ENCODE results near the gene NUP98.

DNA sequence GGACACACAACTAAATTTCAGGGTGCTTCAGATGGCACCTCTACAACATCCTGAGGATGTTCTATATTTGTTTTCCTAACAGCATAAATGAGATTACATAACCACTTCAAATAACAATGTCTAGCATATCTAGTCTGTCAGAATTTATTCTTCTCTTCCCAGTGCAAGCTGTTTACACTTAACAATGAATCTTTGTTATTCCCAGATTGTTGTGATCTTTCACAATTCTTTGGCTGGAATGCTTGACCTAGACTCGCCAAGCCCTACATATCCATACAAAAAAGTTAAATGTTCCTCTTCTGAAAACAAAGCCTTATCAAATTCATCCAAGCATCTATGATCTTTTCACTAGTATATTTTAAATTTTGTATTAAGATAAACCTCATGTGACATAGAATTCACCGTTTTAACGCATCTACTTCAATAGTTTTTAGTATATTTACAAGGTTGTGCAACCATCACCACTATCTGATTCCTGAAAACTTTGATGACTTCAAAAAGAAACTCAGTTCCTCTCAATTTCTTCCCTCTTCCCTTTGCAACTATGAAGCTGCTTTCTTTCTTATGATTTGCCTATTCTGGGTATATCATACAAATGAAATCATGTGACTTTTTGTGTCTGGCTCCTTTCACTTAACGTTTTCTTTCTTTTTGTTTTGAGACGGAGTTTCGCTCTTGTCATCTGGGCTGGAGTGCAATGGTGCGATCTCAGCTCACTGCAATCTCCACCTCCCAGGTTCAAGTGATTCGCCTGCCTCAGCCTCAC, 64.5 kb downstream of the NUP98 start:
- TF ChIP-seq SUZ12 (IDR thresholded peaks at IDR 0.05; ENCODE audit: unreplicated experiment): no peak
- TF ChIP-seq, protein P1, sequence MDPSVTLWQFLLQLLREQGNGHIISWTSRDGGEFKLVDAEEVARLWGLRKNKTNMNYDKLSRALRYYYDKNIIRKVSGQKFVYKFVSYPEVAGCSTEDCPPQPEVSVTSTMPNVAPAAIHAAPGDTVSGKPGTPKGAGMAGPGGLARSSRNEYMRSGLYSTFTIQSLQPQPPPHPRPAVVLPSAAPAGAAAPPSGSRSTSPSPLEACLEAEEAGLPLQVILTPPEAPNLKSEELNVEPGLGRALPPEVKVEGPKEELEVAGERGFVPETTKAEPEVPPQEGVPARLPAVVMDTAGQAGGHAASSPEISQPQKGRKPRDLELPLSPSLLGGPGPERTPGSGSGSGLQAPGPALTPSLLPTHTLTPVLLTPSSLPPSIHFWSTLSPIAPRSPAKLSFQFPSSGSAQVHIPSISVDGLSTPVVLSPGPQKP (IDR thresholded peaks at IDR 0.05; ENCODE audit: low read depth, low read length): no peak
- TF ChIP-seq SMC3 (IDR thresholded peaks at IDR 0.05; ENCODE audit: borderline replicate concordance, low read length): no peak
- TF ChIP-seq, protein P2, sequence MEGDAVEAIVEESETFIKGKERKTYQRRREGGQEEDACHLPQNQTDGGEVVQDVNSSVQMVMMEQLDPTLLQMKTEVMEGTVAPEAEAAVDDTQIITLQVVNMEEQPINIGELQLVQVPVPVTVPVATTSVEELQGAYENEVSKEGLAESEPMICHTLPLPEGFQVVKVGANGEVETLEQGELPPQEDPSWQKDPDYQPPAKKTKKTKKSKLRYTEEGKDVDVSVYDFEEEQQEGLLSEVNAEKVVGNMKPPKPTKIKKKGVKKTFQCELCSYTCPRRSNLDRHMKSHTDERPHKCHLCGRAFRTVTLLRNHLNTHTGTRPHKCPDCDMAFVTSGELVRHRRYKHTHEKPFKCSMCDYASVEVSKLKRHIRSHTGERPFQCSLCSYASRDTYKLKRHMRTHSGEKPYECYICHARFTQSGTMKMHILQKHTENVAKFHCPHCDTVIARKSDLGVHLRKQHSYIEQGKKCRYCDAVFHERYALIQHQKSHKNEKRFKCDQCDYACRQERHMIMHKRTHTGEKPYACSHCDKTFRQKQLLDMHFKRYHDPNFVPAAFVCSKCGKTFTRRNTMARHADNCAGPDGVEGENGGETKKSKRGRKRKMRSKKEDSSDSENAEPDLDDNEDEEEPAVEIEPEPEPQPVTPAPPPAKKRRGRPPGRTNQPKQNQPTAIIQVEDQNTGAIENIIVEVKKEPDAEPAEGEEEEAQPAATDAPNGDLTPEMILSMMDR (IDR thresholded peaks at IDR 0.05 in 2 of 3, conservative IDR thresholded peaks at IDR 0.05 in 1 of 3; ENCODE audit: control insufficient read depth in 2 of 3, extremely low read depth in 1 of 3, insufficient read depth in 1 of 3, low read depth in 3 of 3, low read length in 3 of 3): no peak
- no peak for TF ChIP-seq ZSCAN29 (IDR thresholded peaks at IDR 0.05)
- TF ChIP-seq BHLHE40 (IDR thresholded peaks at IDR 0.05; ENCODE audit: borderline replicate concordance in 1 of 2, low read depth in 2 of 2, low read length in 1 of 2): no peak
- no peak for TF ChIP-seq EP300 (IDR thresholded peaks at IDR 0.05; ENCODE audit: borderline replicate concordance in 1 of 2, control insufficient read depth in 1 of 2, low read depth in 2 of 2, low read length in 2 of 2)
- no peak for TF ChIP-seq NR2F1 (conservative IDR thresholded peaks at IDR 0.05)
- TF ChIP-seq, protein P3, sequence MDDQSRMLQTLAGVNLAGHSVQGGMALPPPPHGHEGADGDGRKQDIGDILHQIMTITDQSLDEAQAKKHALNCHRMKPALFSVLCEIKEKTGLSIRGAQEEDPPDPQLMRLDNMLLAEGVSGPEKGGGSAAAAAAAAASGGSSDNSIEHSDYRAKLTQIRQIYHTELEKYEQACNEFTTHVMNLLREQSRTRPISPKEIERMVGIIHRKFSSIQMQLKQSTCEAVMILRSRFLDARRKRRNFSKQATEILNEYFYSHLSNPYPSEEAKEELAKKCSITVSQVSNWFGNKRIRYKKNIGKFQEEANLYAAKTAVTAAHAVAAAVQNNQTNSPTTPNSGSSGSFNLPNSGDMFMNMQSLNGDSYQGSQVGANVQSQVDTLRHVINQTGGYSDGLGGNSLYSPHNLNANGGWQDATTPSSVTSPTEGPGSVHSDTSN (IDR thresholded peaks at IDR 0.05; ENCODE audit: insufficient replicate concordance, low read depth, low read length): no peak
- TF ChIP-seq ZNF274 (IDR thresholded peaks at IDR 0.05; ENCODE audit: insufficient read depth, insufficient read length): no peak
- TF ChIP-seq, protein P4, sequence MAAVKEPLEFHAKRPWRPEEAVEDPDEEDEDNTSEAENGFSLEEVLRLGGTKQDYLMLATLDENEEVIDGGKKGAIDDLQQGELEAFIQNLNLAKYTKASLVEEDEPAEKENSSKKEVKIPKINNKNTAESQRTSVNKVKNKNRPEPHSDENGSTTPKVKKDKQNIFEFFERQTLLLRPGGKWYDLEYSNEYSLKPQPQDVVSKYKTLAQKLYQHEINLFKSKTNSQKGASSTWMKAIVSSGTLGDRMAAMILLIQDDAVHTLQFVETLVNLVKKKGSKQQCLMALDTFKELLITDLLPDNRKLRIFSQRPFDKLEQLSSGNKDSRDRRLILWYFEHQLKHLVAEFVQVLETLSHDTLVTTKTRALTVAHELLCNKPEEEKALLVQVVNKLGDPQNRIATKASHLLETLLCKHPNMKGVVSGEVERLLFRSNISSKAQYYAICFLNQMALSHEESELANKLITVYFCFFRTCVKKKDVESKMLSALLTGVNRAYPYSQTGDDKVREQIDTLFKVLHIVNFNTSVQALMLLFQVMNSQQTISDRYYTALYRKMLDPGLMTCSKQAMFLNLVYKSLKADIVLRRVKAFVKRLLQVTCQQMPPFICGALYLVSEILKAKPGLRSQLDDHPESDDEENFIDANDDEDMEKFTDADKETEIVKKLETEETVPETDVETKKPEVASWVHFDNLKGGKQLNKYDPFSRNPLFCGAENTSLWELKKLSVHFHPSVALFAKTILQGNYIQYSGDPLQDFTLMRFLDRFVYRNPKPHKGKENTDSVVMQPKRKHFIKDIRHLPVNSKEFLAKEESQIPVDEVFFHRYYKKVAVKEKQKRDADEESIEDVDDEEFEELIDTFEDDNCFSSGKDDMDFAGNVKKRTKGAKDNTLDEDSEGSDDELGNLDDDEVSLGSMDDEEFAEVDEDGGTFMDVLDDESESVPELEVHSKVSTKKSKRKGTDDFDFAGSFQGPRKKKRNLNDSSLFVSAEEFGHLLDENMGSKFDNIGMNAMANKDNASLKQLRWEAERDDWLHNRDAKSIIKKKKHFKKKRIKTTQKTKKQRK (IDR thresholded peaks at IDR 0.05; ENCODE audit: low read depth, low read length): no peak
- TF ChIP-seq RAD21 (IDR thresholded peaks at IDR 0.05; ENCODE audit: insufficient read depth, low read depth, low read length): no peak
- TF ChIP-seq CEBPB (IDR thresholded peaks at IDR 0.05; ENCODE audit: borderline replicate concordance in 1 of 2, low read depth in 2 of 2, low read length in 2 of 2): no peak
- no peak for TF ChIP-seq PAX8 (IDR thresholded peaks at IDR 0.05)

Data from GM12878 (cell line).